H9 (cell line): ENCODE results near the gene CHPF. TPM values are rescaled to one million over a fixed set of nuclear protein-coding genes. Genes with fewer than 3 reads are reported as not detected.

Source experiments
- DNase-seq: peaks from one replicate; pipeline ENCODE4 v3.0.0-alpha.2; 2017
- H2AFZ ChIP-seq: one replicate; pipeline ENCODE4 v1.6.1; 2013; ENCODE audit warnings: mild to moderate bottlenecking, low read length, control low read depth, moderate library complexity
- H2AK5ac ChIP-seq: 2 replicates; pipeline ENCODE4 v1.6.1; 2013; ENCODE audit warnings: low read length, control low read depth, mixed read lengths; ENCODE audit not compliant: insufficient read length
- H2BK120ac ChIP-seq: one replicate; pipeline ENCODE4 v1.6.1; 2013; ENCODE audit warnings: low read depth, mild to moderate bottlenecking, low read length, control low read depth, inconsistent platforms; ENCODE audit not compliant: poor library complexity, severe bottlenecking
- H2BK12ac ChIP-seq: 2 replicates; pipeline ENCODE4 v1.6.1; 2013; ENCODE audit warnings: low read length, control low read depth, mixed read lengths, low read depth; ENCODE audit not compliant: insufficient read length
- H2BK15ac ChIP-seq: 2 replicates; pipeline ENCODE4 v1.6.1; 2013; ENCODE audit warnings: low read depth, low read length, control low read depth
- H2BK20ac ChIP-seq: one replicate; pipeline ENCODE4 v1.6.1; 2013; ENCODE audit warnings: low read depth, mild to moderate bottlenecking, low read length, control low read depth, inconsistent platforms; ENCODE audit not compliant: poor library complexity, severe bottlenecking
- H2BK5ac ChIP-seq: 2 replicates; pipeline ENCODE4 v1.6.1; 2013; ENCODE audit warnings: low read length, control low read depth, mixed read lengths; ENCODE audit not compliant: insufficient read length
- H3K14ac ChIP-seq: 2 replicates; pipeline ENCODE4 v1.6.1; 2013; ENCODE audit warnings: low read length, control low read depth; ENCODE audit not compliant: insufficient read depth
- H3K18ac ChIP-seq: 2 replicates; pipeline ENCODE4 v1.6.1; 2013; ENCODE audit warnings: low read depth, mild to moderate bottlenecking, mixed read lengths, low read length, control low read depth; ENCODE audit not compliant: insufficient read length
- H3K23ac ChIP-seq: 2 replicates; pipeline ENCODE4 v1.6.1; 2013; ENCODE audit warnings: low read length, control low read depth, mixed read lengths, low read depth; ENCODE audit not compliant: insufficient read length
- H3K23me2 ChIP-seq: 2 replicates; pipeline ENCODE4 v1.6.1; 2013; ENCODE audit warnings: low read depth, mild to moderate bottlenecking, mixed read lengths, low read length, control low read depth; ENCODE audit not compliant: insufficient read length, poor library complexity, severe bottlenecking
- H3K27ac ChIP-seq: 2 replicates; pipeline ENCODE4 v1.5.1; 2013; ENCODE audit warnings: low read length, control low read depth, mixed read lengths, low read depth; ENCODE audit not compliant: insufficient read length
- H3K27me3 ChIP-seq: 2 replicates; pipeline ENCODE4 v1.6.1; 2013; ENCODE audit warnings: low read length, control low read depth, inconsistent platforms; ENCODE audit not compliant: insufficient read depth
- H3K4ac ChIP-seq: 2 replicates; pipeline ENCODE4 v1.6.1; 2013; ENCODE audit warnings: low read depth, mild to moderate bottlenecking, control low read depth, inconsistent platforms, low read length, moderate library complexity
- H3K4me1 ChIP-seq: 2 replicates; pipeline ENCODE4 v1.6.1; 2013; ENCODE audit warnings: low read length, control low read depth, inconsistent platforms; ENCODE audit not compliant: insufficient read depth
- H3K4me2 ChIP-seq: 2 replicates; pipeline ENCODE4 v1.6.1; 2013; ENCODE audit warnings: low read length, control low read depth, mixed read lengths; ENCODE audit not compliant: insufficient read length, insufficient read depth
- H3K56ac ChIP-seq: 2 replicates; pipeline ENCODE4 v1.6.1; 2013; ENCODE audit warnings: low read depth, mild to moderate bottlenecking, mixed read lengths, low read length, control low read depth; ENCODE audit not compliant: insufficient read length
- H3K79me1 ChIP-seq: 2 replicates; pipeline ENCODE4 v1.6.1; 2013; ENCODE audit warnings: low read depth, mild to moderate bottlenecking, moderate library complexity, low read length, control low read depth, inconsistent platforms; ENCODE audit not compliant: insufficient read depth, poor library complexity, severe bottlenecking
- H3K79me2 ChIP-seq: 2 replicates; pipeline ENCODE4 v1.6.1; 2013; ENCODE audit warnings: low read length, control low read depth, inconsistent platforms; ENCODE audit not compliant: insufficient read depth
- H3K9ac ChIP-seq: 2 replicates; pipeline ENCODE4 v1.6.1; 2013; ENCODE audit warnings: low read length, control low read depth, mixed read lengths; ENCODE audit not compliant: insufficient read length; ENCODE audit errors: extremely low read depth
- H3K9me3 ChIP-seq: one replicate; pipeline ENCODE4 v1.6.1; 2013; ENCODE audit warnings: low read depth, low read length, inconsistent platforms; ENCODE audit not compliant: control insufficient read depth
- H3T11ph ChIP-seq: one replicate; pipeline ENCODE4 v1.6.1; 2013; ENCODE audit warnings: mild to moderate bottlenecking, low read length, control low read depth, inconsistent platforms
- H4K20me1 ChIP-seq: one replicate; pipeline ENCODE4 v1.6.1; 2013; ENCODE audit not compliant: control insufficient read depth, insufficient read length, insufficient read depth
- H4K5ac ChIP-seq: 2 replicates; pipeline ENCODE4 v1.6.1; 2013; ENCODE audit warnings: low read depth, mild to moderate bottlenecking, mixed read lengths, low read length, control low read depth; ENCODE audit not compliant: insufficient read length
- H4K8ac ChIP-seq: replicated peaks from 2 replicates; pipeline ENCODE4 v1.6.1; 2013; ENCODE audit warnings: low read length, control low read depth, mixed read lengths, low read depth; ENCODE audit not compliant: insufficient read length
- H4K91ac ChIP-seq: 2 replicates; pipeline ENCODE4 v1.6.1; 2013; ENCODE audit warnings: low read depth, mild to moderate bottlenecking, moderate library complexity, mixed read lengths, low read length, control low read depth; ENCODE audit not compliant: insufficient read length
- H3K27ac Mint-ChIP-seq, 3 experiments: 2 replicates in 2 of 3; 3 replicates in 1 of 3; pipeline ENCODE4 v1.8.0; 2020 to 2021; ENCODE audit warnings: mixed read lengths in 3 of 3, mild to moderate bottlenecking in 1 of 3, moderate library complexity in 1 of 3
- H3K27me3 Mint-ChIP-seq: 2 replicates; pipeline ENCODE4 v1.8.0; 2021; ENCODE audit warnings: low read depth, mild to moderate bottlenecking, moderate library complexity, mixed read lengths
- H3K36me3 Mint-ChIP-seq, 3 experiments: 2 replicates in 2 of 3; 3 replicates in 1 of 3; pipeline ENCODE4 v1.8.0; 2020 to 2021; ENCODE audit warnings: low read depth in 3 of 3, mixed read lengths in 3 of 3; ENCODE audit not compliant: insufficient read depth in 1 of 3
- H3K4me1 Mint-ChIP-seq, 2 experiments: 2 replicates each; pipeline ENCODE4 v1.8.0; 2020; ENCODE audit warnings: mixed read lengths in 2 of 2
- H3K4me3 Mint-ChIP-seq, 2 experiments: 2 replicates in 1 of 2; 3 replicates in 1 of 2; pipeline ENCODE4 v1.8.0; 2020 to 2021; ENCODE audit warnings: mild to moderate bottlenecking in 2 of 2, mixed read lengths in 2 of 2, moderate library complexity in 1 of 2
- H3K9me3 Mint-ChIP-seq, 2 experiments: 2 replicates in 1 of 2; 3 replicates in 1 of 2; pipeline ENCODE4 v1.8.0; 2020; ENCODE audit warnings: mild to moderate bottlenecking in 2 of 2, mixed read lengths in 2 of 2, moderate library complexity in 1 of 2
- CTCF ChIP-seq: fragments of 200-600 bp; sonication (generic); conservative IDR thresholded peaks from 3 replicates; pipeline ENCODE4 v1.8.0; 2021; ENCODE audit warnings: antibody characterized with exemption, mild to moderate bottlenecking
- WGBS: extraction: QIAGEN DNeasy Blood & Tissue Kit; methylation state at CpG from one replicate; pipeline ENCODE4 v1.1.7; 2013; ENCODE audit warnings: missing lambda C conversion rate, low lambda C conversion rate, mixed read lengths; ENCODE audit not compliant: insufficient read length; ENCODE audit errors: extremely low coverage; 5-methylcytosine and 5-hydroxymethylcytosine counted together
- total RNA-seq: library from RNA; stranded (reverse); gene quantifications from 2 replicates; pipeline ENCODE4 v1.2.1, GENCODE V29; 2021

Gene CHPF
- total RNA-seq, 1 experiment from 2014 or later = 46.5 TPM

GRCh38 chr2:219524817-219525216, 18.8 kb downstream of the CHPF start:
- Histone ChIP-seq H3K23ac (no peak overlapping the region), H3K9ac (no peak overlapping the region), H3K27me3 (no peaks in the 10 kb centered on the region; the same call in 1 of the 2 replicates), H3K27ac (no peak overlapping the region), H4K5ac (no peak overlapping the region), H3K9me3 (no peaks in the 10 kb centered on the region), H3K14ac (no peak overlapping the region), H3K23me2 (peaks cover 4% of the 10 kb centered on the region), H3K79me1 (no peaks in the 10 kb centered on the region), H4K20me1 (no peaks in the 10 kb centered on the region), H2BK120ac (no peak overlapping the region), H3K4me2 (no peak overlapping the region), H2BK15ac (no peak overlapping the region), H3K56ac (no peak overlapping the region), H2BK5ac (no peak overlapping the region), H2BK12ac (no peak overlapping the region), H3K4me1 (peaks cover 3% of the 10 kb centered on the region; the same call in 1 of the 2 replicates), H2AFZ (no peak overlapping the region), H2AK5ac (no peak overlapping the region), H3K18ac (no peak overlapping the region), H2BK20ac (no peak overlapping the region), H4K91ac (no peak overlapping the region), H4K8ac (no peak overlapping the region), H3K4ac (no peak overlapping the region), H3T11ph (no peak overlapping the region), H3K79me2 (no peaks in the 10 kb centered on the region)
- Mint-ChIP-seq H3K36me3 (no peaks in the 10 kb centered on the region), H3K27me3 (peaks cover 54% of the 10 kb centered on the region), H3K9me3 (no peaks in the 10 kb centered on the region), H3K4me3 (no peak overlapping the region), H3K27ac (no peak overlapping the region), H3K4me1 (peaks cover 53 to 65% of the 10 kb centered on the region in 2 experiments)
- DNase-seq = no peak
- WGBS = no CpG with 5 or more reads among the region's 2 CpGs
- TF ChIP-seq CTCF = no peak
